Smooth muscle cell (in vitro differentiated cells): ENCODE measurements around the gene C11orf68. TPM values are rescaled to one million over a fixed set of nuclear protein-coding genes. Genes with fewer than 3 reads are reported as not detected.

Experiments
- DNase-seq: peaks from one replicate; lab custom pipeline; 2025; ENCODE audit not compliant: unreplicated experiment; lab: John Stamatoyannopoulos, UW
- H2AFZ ChIP-seq: fragments of 200-600 bp; sonication (generic); 2 replicates; pipeline ENCODE4 v1.6.0; 2016; ENCODE audit warnings: antibody characterized with exemption, low read depth, mild to moderate bottlenecking
- H3F3A ChIP-seq: fragments of 200-600 bp; sonication (generic); 2 replicates; pipeline ENCODE4 v1.6.0; 2017; ENCODE audit warnings: antibody characterized with exemption, low read depth
- H3K27ac ChIP-seq: fragments of 200-600 bp; sonication (generic); 2 replicates; pipeline ENCODE4 v1.5.1; 2016; ENCODE audit warnings: low read depth, mild to moderate bottlenecking
- H3K27me3 ChIP-seq: fragments of 200-600 bp; sonication (generic); 2 replicates; pipeline ENCODE4 v1.6.1; 2016; ENCODE audit warnings: low read depth, mild to moderate bottlenecking
- H3K36me3 ChIP-seq: fragments of 200-600 bp; sonication (generic); 2 replicates; pipeline ENCODE4 v1.5.1; 2016; ENCODE audit warnings: low read depth
- H3K4me1 ChIP-seq: fragments of 200-600 bp; sonication (generic); 2 replicates; pipeline ENCODE4 v1.5.1; 2016; ENCODE audit warnings: low read depth
- H3K4me2 ChIP-seq: fragments of 200-600 bp; sonication (generic); 2 replicates; pipeline ENCODE4 v1.6.0; 2016; ENCODE audit warnings: mild to moderate bottlenecking
- H3K4me3 ChIP-seq: fragments of 200-600 bp; sonication (generic); 2 replicates; pipeline ENCODE4 v1.5.1; 2016; ENCODE audit warnings: mild to moderate bottlenecking
- H3K79me2 ChIP-seq: fragments of 200-600 bp; sonication (generic); 2 replicates; pipeline ENCODE4 v1.6.0; 2016; ENCODE audit warnings: low read depth, mild to moderate bottlenecking
- H3K9ac ChIP-seq: fragments of 200-600 bp; sonication (generic); 2 replicates; pipeline ENCODE4 v1.6.0; 2016; ENCODE audit warnings: low read depth
- H3K9me3 ChIP-seq: fragments of 200-600 bp; sonication (generic); replicated peaks from 2 replicates; pipeline ENCODE4 v1.5.1; 2016; ENCODE audit warnings: low read depth
- H4K20me1 ChIP-seq: fragments of 200-600 bp; sonication (generic); 2 replicates; pipeline ENCODE4 v1.6.0; 2016; ENCODE audit warnings: low read depth
- WGBS: methylation state at CpG from one replicate; pipeline ENCODE4 v1.1.7; 2016; ENCODE audit warnings: low lambda C conversion rate; 5-methylcytosine and 5-hydroxymethylcytosine counted together
- polyA plus RNA-seq: library from polyadenylated mRNA; unstranded; fragments of >200 nt; fragmentation: Nextera tagmentation; extraction: Ambion mirVana; gene quantifications from 2 replicates; pipeline ENCODE4 v1.2.1, GENCODE V29; 2016
- total RNA-seq: library from RNA; depleted of rRNA; stranded (reverse); fragments of >200 nt; gene quantifications from 2 replicates; pipeline ENCODE4 v1.2.3, GENCODE V29; 2014
- TF ChIP-seq, protein P1 (sequence below): fragments of 200-600 bp; sonication (generic); IDR thresholded peaks from 2 replicates; pipeline ENCODE4 v1.5.1; 2017; ENCODE audit warnings: borderline replicate concordance, mild to moderate bottlenecking, antibody characterized with exemption; ENCODE audit not compliant: insufficient read depth, poor library complexity, severe bottlenecking

C11orf68 gene
- total and polyA plus RNA-seq, 2 experiments from 2014 or later = 41.2 to 99.5 TPM

DNA sequence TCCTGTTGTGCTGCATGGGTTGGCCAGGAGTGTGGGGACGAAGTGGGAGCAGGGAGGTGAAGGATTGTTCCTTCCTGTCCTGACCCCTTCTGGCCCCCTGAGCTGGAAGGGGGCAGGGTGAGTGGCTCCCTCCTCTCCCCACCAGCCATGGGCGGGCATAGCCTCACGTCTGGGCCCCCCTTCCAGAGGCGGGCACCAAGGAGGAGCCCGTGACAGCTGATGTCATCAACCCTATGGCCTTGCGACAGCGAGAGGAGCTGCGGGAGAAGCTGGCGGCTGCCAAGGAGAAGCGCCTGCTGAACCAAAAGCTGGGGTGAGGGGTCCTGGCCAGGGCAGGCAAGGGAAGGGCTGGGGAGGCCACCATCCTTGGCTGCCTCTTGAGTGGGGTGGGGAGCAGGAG lies 46.0 kb upstream of the C11orf68 start:
- Histone ChIP-seq H3K79me2 (peaks cover 26% of the 10 kb centered on the region), H3K36me3 (no peaks in the 10 kb centered on the region), H3K9me3 (no peaks in the 10 kb centered on the region), H2AFZ (no peak overlapping the region), H4K20me1 (peaks cover 7% of the 10 kb centered on the region), H3K4me3 (no peak overlapping the region), H3K9ac (no peak overlapping the region), H3F3A (no peaks in the 10 kb centered on the region), H3K4me2 (no peak overlapping the region), H3K27ac (no peak overlapping the region), H3K4me1 (peaks cover 12% of the 10 kb centered on the region), H3K27me3 (no peaks in the 10 kb centered on the region)
- TF ChIP-seq, protein P1, sequence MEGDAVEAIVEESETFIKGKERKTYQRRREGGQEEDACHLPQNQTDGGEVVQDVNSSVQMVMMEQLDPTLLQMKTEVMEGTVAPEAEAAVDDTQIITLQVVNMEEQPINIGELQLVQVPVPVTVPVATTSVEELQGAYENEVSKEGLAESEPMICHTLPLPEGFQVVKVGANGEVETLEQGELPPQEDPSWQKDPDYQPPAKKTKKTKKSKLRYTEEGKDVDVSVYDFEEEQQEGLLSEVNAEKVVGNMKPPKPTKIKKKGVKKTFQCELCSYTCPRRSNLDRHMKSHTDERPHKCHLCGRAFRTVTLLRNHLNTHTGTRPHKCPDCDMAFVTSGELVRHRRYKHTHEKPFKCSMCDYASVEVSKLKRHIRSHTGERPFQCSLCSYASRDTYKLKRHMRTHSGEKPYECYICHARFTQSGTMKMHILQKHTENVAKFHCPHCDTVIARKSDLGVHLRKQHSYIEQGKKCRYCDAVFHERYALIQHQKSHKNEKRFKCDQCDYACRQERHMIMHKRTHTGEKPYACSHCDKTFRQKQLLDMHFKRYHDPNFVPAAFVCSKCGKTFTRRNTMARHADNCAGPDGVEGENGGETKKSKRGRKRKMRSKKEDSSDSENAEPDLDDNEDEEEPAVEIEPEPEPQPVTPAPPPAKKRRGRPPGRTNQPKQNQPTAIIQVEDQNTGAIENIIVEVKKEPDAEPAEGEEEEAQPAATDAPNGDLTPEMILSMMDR = no peak
- no peak for DNase-seq
- 91% methylated on average over 10 of the region's 10 CpGs for WGBS

DNA sequence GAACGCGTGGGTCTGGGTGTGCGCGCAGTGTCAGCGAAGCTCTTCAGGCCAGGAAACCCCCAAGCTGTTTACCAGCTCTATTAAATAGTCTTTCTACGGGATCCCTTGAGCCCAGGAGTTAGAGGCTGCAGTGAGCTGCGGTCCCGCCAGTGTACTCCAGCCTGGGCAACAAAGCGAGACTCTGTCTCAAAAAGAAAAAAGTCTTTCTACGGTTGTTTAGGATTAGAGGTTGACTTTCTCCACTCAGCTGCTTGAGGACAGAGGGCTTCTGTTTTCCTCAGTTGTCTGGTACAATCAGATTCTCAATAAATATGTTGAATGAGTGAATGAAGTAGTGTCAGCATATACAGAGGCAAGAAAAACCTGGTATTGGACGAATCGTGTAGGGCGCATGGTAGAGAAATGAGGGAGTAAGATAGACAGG lies 43.3 kb upstream of the C11orf68 start:
- Histone ChIP-seq H3K36me3 (no peaks in the 10 kb centered on the region), H3K27ac (peak overlapping the region; percentile 51), H3K27me3 (no peaks in the 10 kb centered on the region), H3K4me2 (peak overlapping the region; percentile 96), H3F3A (no peaks in the 10 kb centered on the region), H3K9ac (peak overlapping the region; percentile 99), H4K20me1 (peaks cover 7% of the 10 kb centered on the region), H3K4me3 (peak overlapping the region; percentile 96), H3K4me1 (peaks cover 12% of the 10 kb centered on the region), H2AFZ (no peak overlapping the region), H3K9me3 (no peaks in the 10 kb centered on the region), H3K79me2 (peaks cover 26% of the 10 kb centered on the region)
- TF ChIP-seq, protein P1 = no peak
- DNase-seq = no peak
- WGBS = 11% methylated on average over 13 of the region's 13 CpGs

DNA sequence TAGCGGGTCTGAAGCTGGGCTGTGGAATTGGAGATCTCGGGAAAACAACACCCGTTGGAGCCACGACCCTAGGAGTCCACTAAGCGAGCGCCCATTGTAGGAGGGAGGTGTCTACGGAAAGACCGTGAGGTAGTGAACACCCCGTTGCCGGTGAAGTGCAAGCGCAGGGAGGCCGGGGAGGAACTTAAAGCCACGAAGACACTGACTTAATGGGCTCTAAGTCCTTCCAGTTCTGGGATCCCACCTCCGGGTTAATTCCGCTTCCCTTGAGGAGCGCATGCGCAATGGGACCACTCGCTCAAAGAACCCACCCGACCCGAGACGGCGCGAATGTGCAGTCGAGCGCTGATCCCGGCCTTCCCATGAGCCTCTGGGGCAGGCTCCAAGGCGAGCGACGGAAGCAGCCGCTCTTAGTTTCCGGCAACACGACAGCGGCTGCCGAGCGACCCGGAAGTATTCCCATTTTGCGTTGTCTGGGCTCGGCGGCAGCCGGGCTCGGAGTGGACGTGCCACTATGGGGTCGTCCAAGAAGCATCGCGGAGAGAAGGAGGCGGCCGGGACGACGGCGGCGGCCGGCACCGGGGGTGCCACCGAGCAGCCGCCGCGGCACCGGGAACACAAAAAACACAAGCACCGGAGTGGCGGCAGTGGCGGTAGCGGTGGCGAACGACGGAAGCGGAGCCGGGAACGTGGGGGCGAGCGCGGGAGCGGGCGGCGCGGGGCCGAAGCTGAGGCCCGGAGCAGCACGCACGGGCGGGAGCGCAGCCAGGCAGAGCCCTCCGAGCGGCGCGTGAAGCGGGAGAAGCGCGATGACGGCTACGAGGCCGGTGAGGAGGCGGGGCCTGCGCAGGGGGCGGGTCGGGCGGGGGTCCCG lies 42.6 kb upstream of the C11orf68 start, which contains the start of gene SART1:
Gene SART1, plus strand, starts transcription at position 468 of the 874 bp plus-strand sequence. Its CDS starts 47 bp downstream, at position 515.
- H3F3A ChIP-seq = no peaks in the 10 kb centered on the region
- peak within 1 kb of the TSS; percentile 96 for H3K4me2 ChIP-seq
- TF ChIP-seq, protein P1 = no peak
- H3K9ac ChIP-seq = peak within 1 kb of the TSS; percentile 99
- no peaks in the 10 kb centered on the region for H3K9me3 ChIP-seq
- H3K27me3 ChIP-seq = no peaks in the 10 kb centered on the region
- no peaks in the 10 kb centered on the region for H3K36me3 ChIP-seq
- peak within 1 kb of the TSS; percentile 94 for H3K27ac ChIP-seq
- H3K79me2 ChIP-seq = peaks cover 26% of the 10 kb centered on the region
- peak within 1 kb of the TSS; percentile 96 for H3K4me3 ChIP-seq
- H2AFZ ChIP-seq = peak within 1 kb of the TSS; percentile 90
- WGBS = 1% methylated on average over 75 of the region's 97 CpGs
- peaks cover 12% of the 10 kb centered on the region for H3K4me1 ChIP-seq
- DNase-seq = peak; percentile 86
- H4K20me1 ChIP-seq = peaks cover 7% of the 10 kb centered on the region
